HG03139 (cell line): ENCODE results near the gene CCDC88C.

Experiments used
- ATAC-seq: cut with Tn5 transposase; IDR thresholded peaks from one replicate; pipeline ENCODE4 v1.9.1; 2021; ENCODE audit not compliant: unreplicated experiment

The CCDC88C gene

GRCh38 chr14:91397965-91398591 lies 19.5 kb downstream of the CCDC88C start:
- ATAC-seq = no peak

- ATAC-seq = peak; percentile 64
Measured at GRCh38 chr14:91396959-91397815, 20.4 kb downstream of the CCDC88C start.

- ATAC-seq = no peak
Measured at GRCh38 chr14:91396013-91396660, 21.5 kb downstream of the CCDC88C start.

GRCh38 chr14:91395466-91395865 lies 22.2 kb downstream of the CCDC88C start:
- no peak for ATAC-seq

GRCh38 chr14:91394105-91395081 lies 23.2 kb downstream of the CCDC88C start:
- ATAC-seq = no peak

GRCh38 chr14:91392623-91393303 lies 24.9 kb downstream of the CCDC88C start:
- no peak for ATAC-seq

GRCh38 chr14:91390165-91390778 lies 27.3 kb downstream of the CCDC88C start:
- ATAC-seq = no peak

GRCh38 chr14:91389150-91389549 lies 28.5 kb downstream of the CCDC88C start:
- no peak for ATAC-seq

GRCh38 chr14:91388551-91388975 lies 29.1 kb downstream of the CCDC88C start:
- no peak for ATAC-seq

GRCh38 chr14:91387951-91388381 lies 29.7 kb downstream of the CCDC88C start:
- no peak for ATAC-seq

- ATAC-seq = no peak
Measured at GRCh38 chr14:91387169-91387835, 30.3 kb downstream of the CCDC88C start.

GRCh38 chr14:91385697-91386096 lies 31.9 kb downstream of the CCDC88C start:
- no peak for ATAC-seq

- no peak for ATAC-seq
Measured at GRCh38 chr14:91385224-91385623, 32.4 kb downstream of the CCDC88C start.

- ATAC-seq = no peak
Measured at GRCh38 chr14:91383439-91383838, 34.2 kb downstream of the CCDC88C start.

GRCh38 chr14:91381801-91382670 lies 35.6 kb downstream of the CCDC88C start:
- ATAC-seq = no peak

- no peak for ATAC-seq
Measured at GRCh38 chr14:91380610-91381371, 36.8 kb downstream of the CCDC88C start.

GRCh38 chr14:91380123-91380522 lies 37.5 kb downstream of the CCDC88C start:
- no peak for ATAC-seq
